Cardiac muscle cell (in vitro differentiated cells and primary cell): ENCODE data around the gene INTS1. TPM values are rescaled to one million over a fixed set of nuclear protein-coding genes. Genes with fewer than 3 reads are reported as not detected.
A peak's percentile ranks its signal among the peaks of the same experiment; 100 is the strongest.

Experiments used
- DNase-seq, 2 donors: peaks; one replicate each; pipeline versions ENCODE4 v3.0.0 to v3.0.0-alpha.2; 2010 to 2017; ENCODE audit warnings: low read depth in 1 of 2, low spot score in 1 of 2
- H3K27ac ChIP-seq: fragments of 200-600 bp; sonication (generic); 2 replicates; pipeline ENCODE4 v1.5.1; 2016
- H3K27me3 ChIP-seq: fragments of 200-600 bp; sonication (generic); 2 replicates; pipeline ENCODE4 v1.6.0; 2016; ENCODE audit warnings: control low read depth
- H3K36me3 ChIP-seq: fragments of 200-600 bp; sonication (generic); 2 replicates; pipeline ENCODE4 v1.5.1; 2016; ENCODE audit warnings: control low read depth
- H3K4me1 ChIP-seq: fragments of 200-600 bp; sonication (generic); 2 replicates; pipeline ENCODE4 v1.8.1; 2017; ENCODE audit warnings: low read depth, mild to moderate bottlenecking, mixed run types
- H3K4me3 ChIP-seq: fragments of 200-600 bp; sonication (generic); 2 replicates; pipeline ENCODE4 v1.5.1; 2016; ENCODE audit warnings: mild to moderate bottlenecking
- H3K9me3 ChIP-seq: fragments of 200-600 bp; sonication (generic); 2 replicates; pipeline ENCODE4 v1.5.1; 2017; ENCODE audit warnings: low read depth, mild to moderate bottlenecking, control low read depth
- CTCF ChIP-seq: IDR thresholded peaks from 2 replicates; pipeline ENCODE4 v1.5.1; 2012; ENCODE audit warnings: low read depth, mild to moderate bottlenecking, low read length
- polyA plus RNA-seq: library from polyadenylated mRNA; unstranded; fragments of >200 nt; fragmentation: Nextera tagmentation; extraction: Ambion mirVana; gene quantifications from 2 replicates; pipeline ENCODE4 v1.2.1, GENCODE V29; 2016
- total RNA-seq: library from RNA; depleted of rRNA; stranded (reverse); fragments of >200 nt; gene quantifications from 2 replicates; pipeline ENCODE4 v1.2.3, GENCODE V29; 2016

Gene INTS1
- total and polyA plus RNA-seq, 2 experiments from 2014 or later = 54.5 to 132 TPM

GRCh38 chr7:1458683-1459511 lies 45.3 kb downstream of the INTS1 start, which contains the start of gene MICALL2:
Gene MICALL2 (minus strand): TSS chr7:1459470. CDS start chr7:1459326, 144 bp downstream.
- Histone ChIP-seq H3K36me3 (no peaks in the 10 kb centered on the region), H3K4me3 (peak within 1 kb of the TSS; percentile 66), H3K27ac (no peak within 1 kb of the TSS), H3K27me3 (no peaks in the 10 kb centered on the region), H3K4me1 (no peaks in the 10 kb centered on the region), H3K9me3 (no peaks in the 10 kb centered on the region)
- no peak for TF ChIP-seq CTCF
- DNase-seq = peak; percentile 33 to 86

GRCh38 chr7:1457949-1458682 lies 46.1 kb downstream of the INTS1 start:
- Histone ChIP-seq H3K4me3 (peak overlapping the region; percentile 66), H3K4me1 (no peaks in the 10 kb centered on the region), H3K9me3 (no peaks in the 10 kb centered on the region), H3K27ac (no peak overlapping the region), H3K36me3 (no peaks in the 10 kb centered on the region), H3K27me3 (no peaks in the 10 kb centered on the region)
- DNase-seq = peak in 1 of 2 donors; percentile 21
- no peak for TF ChIP-seq CTCF

GRCh38 chr7:1457059-1457948 lies 46.9 kb downstream of the INTS1 start:
- Histone ChIP-seq H3K4me3 (no peak overlapping the region), H3K9me3 (no peaks in the 10 kb centered on the region), H3K4me1 (no peaks in the 10 kb centered on the region), H3K27me3 (no peaks in the 10 kb centered on the region), H3K27ac (no peak overlapping the region), H3K36me3 (no peaks in the 10 kb centered on the region)
- no peak for TF ChIP-seq CTCF
- no peak for DNase-seq

GRCh38 chr7:1455955-1456354 lies 48.2 kb downstream of the INTS1 start:
- H3K4me3 ChIP-seq = no peak overlapping the region
- no peaks in the 10 kb centered on the region for H3K27me3 ChIP-seq
- H3K27ac ChIP-seq = no peak overlapping the region
- no peaks in the 10 kb centered on the region for H3K9me3 ChIP-seq
- no peak for DNase-seq
- H3K36me3 ChIP-seq = no peaks in the 10 kb centered on the region
- H3K4me1 ChIP-seq = peaks cover 3% of the 10 kb centered on the region
- no peak for TF ChIP-seq CTCF

- no peak for TF ChIP-seq CTCF
- no peak overlapping the region for H3K27ac ChIP-seq
- no peaks in the 10 kb centered on the region for H3K27me3 ChIP-seq
- peaks cover 3% of the 10 kb centered on the region for H3K4me1 ChIP-seq
- H3K4me3 ChIP-seq = no peak overlapping the region
- no peaks in the 10 kb centered on the region for H3K9me3 ChIP-seq
- no peak for DNase-seq
- H3K36me3 ChIP-seq = no peaks in the 10 kb centered on the region
Observed at GRCh38 chr7:1455241-1455939, 48.8 kb downstream of the INTS1 start.
